Erythroblast (primary cell): Measurements from ENCODE around the gene FGA.

ENCODE experiments used
- GATA1 ChIP-seq: IDR thresholded peaks from 2 replicates; pipeline ENCODE4 v1.6.1; 2011; ENCODE audit warnings: low read depth, mild to moderate bottlenecking, control low read depth, low read length, moderate library complexity
- POLR2A ChIP-seq: IDR thresholded peaks from 2 replicates; pipeline ENCODE4 v1.6.1; 2011; ENCODE audit warnings: mild to moderate bottlenecking, low read length

DNA sequence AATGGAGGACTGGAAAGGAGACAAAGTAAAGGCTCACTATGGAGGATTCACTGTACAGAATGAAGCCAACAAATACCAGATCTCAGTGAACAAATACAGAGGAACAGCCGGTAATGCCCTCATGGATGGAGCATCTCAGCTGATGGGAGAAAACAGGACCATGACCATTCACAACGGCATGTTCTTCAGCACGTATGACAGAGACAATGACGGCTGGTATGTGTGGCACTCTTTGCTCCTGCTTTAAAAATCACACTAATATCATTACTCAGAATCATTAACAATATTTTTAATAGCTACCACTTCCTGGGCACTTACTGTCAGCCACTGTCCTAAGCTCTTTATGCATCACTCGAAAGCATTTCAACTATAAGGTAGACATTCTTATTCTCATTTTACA, 21.0 kb downstream of the FGA start:
- TF ChIP-seq POLR2A (no peak), GATA1 (no peak)
